Keratinocyte (primary cell): ENCODE results near the gene ARL15.

Experiments
- EZH2 ChIP-seq: IDR thresholded peaks from one replicate; pipeline ENCODE4 v1.6.1; 2012; ENCODE audit warnings: inconsistent platforms, mild to moderate bottlenecking, low read length, moderate library complexity
- TF ChIP-seq, protein P1 (sequence below), 3 experiments: IDR thresholded peaks in 1 of 3; conservative IDR thresholded peaks in 1 of 3; optimal IDR thresholded peaks in 1 of 3; 2 replicates in 2 of 3; 3 replicates in 1 of 3; pipeline versions ENCODE3 to v1.5.1; 2011; ENCODE audit warnings: low read length in 3 of 3, mild to moderate bottlenecking in 3 of 3, moderate library complexity in 2 of 3, control low read depth in 1 of 3, inconsistent platforms in 1 of 3; ENCODE audit not compliant: insufficient read depth in 2 of 3; ENCODE audit errors: extremely low read depth in 1 of 3

DNA sequence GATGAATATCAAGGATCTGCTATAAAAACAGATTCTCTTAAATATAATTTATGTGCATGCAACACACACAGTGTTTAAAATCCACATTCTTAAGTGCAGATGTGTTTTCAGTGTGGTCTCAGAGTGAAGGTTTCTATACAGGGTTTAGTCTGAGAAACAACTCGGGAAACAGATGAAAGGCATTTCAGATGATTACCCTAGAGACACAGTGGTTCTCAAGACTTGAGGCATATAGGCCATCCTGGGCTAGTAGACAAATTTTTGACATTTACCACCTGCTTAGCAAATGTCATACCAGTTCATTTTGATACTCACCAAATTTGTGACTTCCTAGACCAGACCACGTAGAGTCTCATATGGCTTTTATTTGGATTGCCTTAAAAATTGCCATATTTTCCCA lies 216.5 kb downstream of the ARL15 start:
- TF ChIP-seq EZH2: no peak
- TF ChIP-seq, protein P1, sequence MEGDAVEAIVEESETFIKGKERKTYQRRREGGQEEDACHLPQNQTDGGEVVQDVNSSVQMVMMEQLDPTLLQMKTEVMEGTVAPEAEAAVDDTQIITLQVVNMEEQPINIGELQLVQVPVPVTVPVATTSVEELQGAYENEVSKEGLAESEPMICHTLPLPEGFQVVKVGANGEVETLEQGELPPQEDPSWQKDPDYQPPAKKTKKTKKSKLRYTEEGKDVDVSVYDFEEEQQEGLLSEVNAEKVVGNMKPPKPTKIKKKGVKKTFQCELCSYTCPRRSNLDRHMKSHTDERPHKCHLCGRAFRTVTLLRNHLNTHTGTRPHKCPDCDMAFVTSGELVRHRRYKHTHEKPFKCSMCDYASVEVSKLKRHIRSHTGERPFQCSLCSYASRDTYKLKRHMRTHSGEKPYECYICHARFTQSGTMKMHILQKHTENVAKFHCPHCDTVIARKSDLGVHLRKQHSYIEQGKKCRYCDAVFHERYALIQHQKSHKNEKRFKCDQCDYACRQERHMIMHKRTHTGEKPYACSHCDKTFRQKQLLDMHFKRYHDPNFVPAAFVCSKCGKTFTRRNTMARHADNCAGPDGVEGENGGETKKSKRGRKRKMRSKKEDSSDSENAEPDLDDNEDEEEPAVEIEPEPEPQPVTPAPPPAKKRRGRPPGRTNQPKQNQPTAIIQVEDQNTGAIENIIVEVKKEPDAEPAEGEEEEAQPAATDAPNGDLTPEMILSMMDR (optimal IDR thresholded peaks at IDR 0.05 in 1 of 3, IDR thresholded peaks at IDR 0.05 in 1 of 3, conservative IDR thresholded peaks at IDR 0.05 in 1 of 3; ENCODE audit: extremely low read depth in 1 of 3, insufficient read depth in 2 of 3, low read length in 3 of 3): no peak
